ENCODE data around the gene SATB2. TPM values are rescaled to one million over a fixed set of nuclear protein-coding genes. Genes with fewer than 3 reads are reported as not detected.

The SATB2 gene
- total RNA-seq, 4 donors from 2014 or later, result 2.6 to 3.7 (median 3.3) TPM

DNA sequence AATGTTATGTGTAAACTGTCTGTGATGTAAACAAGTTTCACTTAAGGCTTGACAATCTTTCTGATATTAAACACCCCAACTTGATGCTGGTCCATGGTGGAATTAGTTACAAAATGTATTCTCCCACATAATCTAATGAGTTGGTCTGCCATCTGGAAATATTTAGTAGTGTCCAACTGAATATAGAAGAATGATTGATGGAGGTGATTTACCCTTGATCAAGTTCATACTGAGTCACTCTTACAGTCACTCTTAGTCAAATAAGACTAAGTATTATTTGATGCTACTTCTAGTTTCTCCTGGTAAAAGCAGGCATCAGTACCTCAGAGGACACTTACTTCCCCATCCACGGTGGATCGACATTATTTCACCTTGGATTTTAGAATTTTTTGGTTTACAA, 198.1 kb downstream of the SATB2 start:
- intact Hi-C loops (cut with DNase I; ENCODE audit: low total_unique reads), result no loop called here
- WGBS, 2 donors, result 46 to 70% methylated on average over 2 of the region's 2 CpGs
- DNase-seq (ENCODE audit: low spot score in 2 of 2), result no peak
- TF ChIP-seq, protein P1, sequence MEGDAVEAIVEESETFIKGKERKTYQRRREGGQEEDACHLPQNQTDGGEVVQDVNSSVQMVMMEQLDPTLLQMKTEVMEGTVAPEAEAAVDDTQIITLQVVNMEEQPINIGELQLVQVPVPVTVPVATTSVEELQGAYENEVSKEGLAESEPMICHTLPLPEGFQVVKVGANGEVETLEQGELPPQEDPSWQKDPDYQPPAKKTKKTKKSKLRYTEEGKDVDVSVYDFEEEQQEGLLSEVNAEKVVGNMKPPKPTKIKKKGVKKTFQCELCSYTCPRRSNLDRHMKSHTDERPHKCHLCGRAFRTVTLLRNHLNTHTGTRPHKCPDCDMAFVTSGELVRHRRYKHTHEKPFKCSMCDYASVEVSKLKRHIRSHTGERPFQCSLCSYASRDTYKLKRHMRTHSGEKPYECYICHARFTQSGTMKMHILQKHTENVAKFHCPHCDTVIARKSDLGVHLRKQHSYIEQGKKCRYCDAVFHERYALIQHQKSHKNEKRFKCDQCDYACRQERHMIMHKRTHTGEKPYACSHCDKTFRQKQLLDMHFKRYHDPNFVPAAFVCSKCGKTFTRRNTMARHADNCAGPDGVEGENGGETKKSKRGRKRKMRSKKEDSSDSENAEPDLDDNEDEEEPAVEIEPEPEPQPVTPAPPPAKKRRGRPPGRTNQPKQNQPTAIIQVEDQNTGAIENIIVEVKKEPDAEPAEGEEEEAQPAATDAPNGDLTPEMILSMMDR (IDR thresholded peaks at IDR 0.05), result no peak
- no peak for TF ChIP-seq POLR2A (IDR thresholded peaks at IDR 0.05)
- no peak overlapping the region for H3K4me3 ChIP-seq (ENCODE audit: low read depth, poor library complexity, severe bottlenecking)

DNA sequence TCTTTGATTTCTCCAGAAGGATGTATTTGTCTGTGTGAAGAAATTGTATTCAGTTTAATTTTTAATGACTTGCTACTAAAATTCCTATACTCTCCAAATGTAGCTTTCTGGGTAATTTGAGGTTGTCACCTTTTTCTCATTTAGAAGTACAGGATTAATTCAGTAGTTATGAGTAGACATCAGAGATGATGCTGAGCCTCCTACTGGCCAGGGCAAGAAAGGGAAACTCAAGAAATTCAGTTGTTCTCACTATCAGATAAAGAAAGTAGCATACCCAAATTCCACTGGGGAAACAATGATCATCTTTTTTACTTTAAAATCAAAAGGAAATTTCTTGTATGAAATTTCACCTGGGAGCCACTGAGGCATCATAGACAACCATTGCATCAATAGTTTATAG, 199.4 kb downstream of the SATB2 start:
- no peak overlapping the region for H3K4me3 ChIP-seq (ENCODE audit: low read depth, poor library complexity, severe bottlenecking)
- DNase-seq (ENCODE audit: low spot score in 2 of 2), result no peak
- intact Hi-C loops (cut with DNase I; ENCODE audit: low total_unique reads), result no loop called here
- TF ChIP-seq, protein P1 (IDR thresholded peaks at IDR 0.05), result no peak
- no peak for TF ChIP-seq POLR2A (IDR thresholded peaks at IDR 0.05)

GRCh38 chr2:199257261-199258224, 200.2 kb downstream of the SATB2 start:
- DNase-seq (ENCODE audit: low spot score in 2 of 2), result no peak
- 75 to 84% methylated on average over 7 of the region's 7 CpGs for WGBS, 2 donors
- intact Hi-C loops (cut with DNase I; ENCODE audit: low total_unique reads), result no loop called here
- no peak for TF ChIP-seq POLR2A (IDR thresholded peaks at IDR 0.05)
- TF ChIP-seq, protein P1 (IDR thresholded peaks at IDR 0.05), result no peak
- H3K4me3 ChIP-seq (ENCODE audit: low read depth, poor library complexity, severe bottlenecking), result no peak overlapping the region

GRCh38 chr2:199230091-199230490, 227.6 kb downstream of the SATB2 start:
- H3K4me3 ChIP-seq (ENCODE audit: low read depth, poor library complexity, severe bottlenecking), result no peak overlapping the region
- DNase-seq (ENCODE audit: low spot score in 2 of 2), result no peak
- intact Hi-C loops (cut with DNase I; ENCODE audit: low total_unique reads), result no loop called here
- WGBS, 2 donors, result 71 to 84% methylated on average over 3 of the region's 3 CpGs
- TF ChIP-seq, protein P1 (IDR thresholded peaks at IDR 0.05), result no peak
- TF ChIP-seq POLR2A (IDR thresholded peaks at IDR 0.05), result no peak

- H3K4me3 ChIP-seq (ENCODE audit: low read depth, poor library complexity, severe bottlenecking), result no peak overlapping the region
- WGBS, 2 donors, result 92 to 93% methylated on average over 19 of the region's 19 CpGs
- DNase-seq (ENCODE audit: low spot score in 2 of 2), result no peak
- intact Hi-C loops (cut with DNase I; ENCODE audit: low total_unique reads), result no loop called here
- TF ChIP-seq, protein P1 (IDR thresholded peaks at IDR 0.05), result no peak
- no peak for TF ChIP-seq POLR2A (IDR thresholded peaks at IDR 0.05)
Measured at GRCh38 chr2:199228887-199229819, 228.6 kb downstream of the SATB2 start.

Measured in lower leg skin (tissue), 4 donors.